ENCODE measurements around the gene SRMS. TPM values are rescaled to one million over a fixed set of nuclear protein-coding genes. Genes with fewer than 3 reads are reported as not detected.
"Not testable (repeated sequence)": the region's sequence is repeated elsewhere in the genome, so short reads cannot be mapped to it uniquely, and the experiment has no call there.

Gene SRMS
- total RNA-seq, 1 donor from 2014 or later = not detected

DNA sequence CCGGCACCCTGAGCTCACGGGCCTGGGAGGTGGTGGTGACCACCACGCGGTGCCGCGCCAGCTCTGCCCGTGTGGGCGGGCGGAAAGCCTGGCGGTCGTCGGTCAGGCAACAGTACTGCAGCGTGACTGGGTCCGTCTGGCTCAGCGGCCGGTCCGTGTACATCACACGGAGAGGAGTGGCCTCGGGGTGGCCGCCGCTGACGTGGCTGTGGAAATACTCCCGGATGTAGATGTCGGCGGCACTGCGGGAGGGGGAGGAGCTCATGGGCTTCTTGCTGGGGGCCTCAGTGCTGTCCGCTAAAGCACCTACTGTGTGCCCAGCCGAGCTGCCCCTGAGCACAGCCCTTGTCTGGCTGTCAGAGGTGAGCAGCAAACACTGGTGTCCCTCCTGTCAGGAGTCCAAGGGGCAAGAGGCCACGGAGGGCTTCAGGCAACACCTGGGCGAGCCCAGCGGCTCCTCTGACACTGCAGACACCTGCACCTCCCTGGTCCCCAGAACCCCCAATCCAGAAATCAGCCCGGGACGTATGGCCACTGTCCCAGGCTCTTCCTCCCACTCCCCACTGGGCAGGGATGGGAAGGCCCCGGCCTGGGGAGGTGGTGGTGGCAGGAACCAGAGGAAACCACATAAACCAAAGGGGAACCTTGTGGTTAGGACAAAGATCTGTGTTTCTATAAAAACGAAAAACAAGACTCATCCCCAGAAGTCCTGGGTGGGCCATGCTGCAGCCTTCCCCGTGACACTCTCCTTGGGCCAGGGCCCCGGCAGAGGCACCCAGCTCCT is 20.0 kb upstream of the SRMS start:
- no peak for DNase-seq (ENCODE audit: extremely low read depth, low read depth, low spot score)

DNA sequence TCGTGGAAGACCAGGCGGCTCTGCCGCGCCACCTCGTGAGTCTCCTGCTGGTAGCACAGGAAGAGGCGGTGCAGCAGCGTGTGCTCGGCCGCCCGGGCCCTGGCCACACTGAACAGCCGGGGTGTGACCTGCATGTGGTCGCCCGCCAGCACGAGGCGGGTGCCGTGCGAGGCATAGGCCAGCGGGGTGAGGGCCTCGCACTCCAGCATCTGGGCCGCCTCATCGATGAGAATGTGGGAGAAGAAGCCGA is 19.5 kb upstream of the SRMS start:
- no peak for DNase-seq (ENCODE audit: extremely low read depth, low read depth, low spot score)

DNA sequence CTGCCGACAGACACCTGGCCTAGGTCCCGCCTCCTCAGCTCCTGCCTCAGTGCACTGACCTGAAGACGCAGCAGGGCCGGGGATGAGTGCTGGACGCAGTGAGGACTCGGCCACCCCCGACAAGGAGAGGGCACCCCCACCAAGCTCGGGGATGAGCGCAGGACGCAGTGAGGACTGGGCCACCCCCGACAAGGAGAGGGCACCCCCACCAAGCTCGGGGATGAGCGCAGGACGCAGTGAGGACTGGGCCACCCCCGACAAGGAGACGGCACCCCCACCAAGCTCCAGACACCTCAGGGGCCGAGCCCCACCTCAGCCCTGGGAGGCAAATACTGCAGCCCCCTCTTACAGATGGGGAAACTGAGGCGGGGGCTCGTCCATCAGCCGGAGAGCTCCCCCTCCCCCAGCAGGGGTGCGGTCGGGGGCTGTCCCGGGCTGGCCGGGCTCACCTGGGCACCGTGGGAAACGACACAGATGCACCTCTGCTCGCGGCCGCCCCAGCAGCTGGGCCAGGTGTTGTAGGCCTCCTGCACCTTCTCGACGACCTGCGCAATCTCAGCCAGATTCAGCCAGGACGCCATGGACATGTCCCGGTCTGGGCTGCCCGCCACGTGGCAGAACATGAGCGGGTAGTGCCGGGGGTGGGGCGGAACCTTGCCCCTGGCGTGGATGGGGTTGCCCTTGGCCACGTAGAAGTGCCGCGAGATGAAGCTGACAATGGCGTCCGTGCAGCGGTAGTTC is 19.0 kb upstream of the SRMS start:
- DNase-seq (ENCODE audit: extremely low read depth, low read depth, low spot score) = no peak

DNA sequence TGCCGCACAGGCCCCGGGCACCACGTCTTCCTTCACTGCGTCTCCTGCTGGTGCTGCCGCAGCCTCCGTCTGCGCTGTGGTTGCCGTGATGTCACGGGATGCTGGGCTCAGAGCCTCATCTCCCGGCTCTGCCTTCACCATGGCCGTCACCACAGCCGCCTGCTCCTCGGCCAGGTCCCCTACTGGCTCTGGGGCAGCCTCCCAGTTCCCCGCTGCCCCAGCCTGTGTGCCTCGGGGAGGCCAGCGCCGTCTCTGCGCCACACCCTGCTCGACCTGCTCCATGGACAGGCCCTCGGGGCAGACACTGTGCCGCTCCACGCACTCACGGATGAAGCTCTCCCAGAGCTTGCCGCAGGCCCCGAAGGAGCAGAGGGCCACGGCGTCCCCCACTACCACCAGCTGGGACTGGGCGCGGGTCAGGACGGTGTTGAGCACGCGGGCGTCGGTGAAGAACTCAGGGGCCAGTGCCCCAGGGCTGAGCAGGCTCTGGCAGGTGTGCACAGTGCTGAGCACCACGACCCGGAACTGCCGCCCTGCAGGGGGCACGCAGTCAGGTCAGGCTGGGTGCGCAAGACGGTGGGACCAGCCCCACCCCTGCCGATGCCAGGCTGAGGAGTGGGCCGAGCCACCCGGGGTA is 18.3 kb upstream of the SRMS start:
- DNase-seq (ENCODE audit: extremely low read depth, low read depth, low spot score) = no peak

DNA sequence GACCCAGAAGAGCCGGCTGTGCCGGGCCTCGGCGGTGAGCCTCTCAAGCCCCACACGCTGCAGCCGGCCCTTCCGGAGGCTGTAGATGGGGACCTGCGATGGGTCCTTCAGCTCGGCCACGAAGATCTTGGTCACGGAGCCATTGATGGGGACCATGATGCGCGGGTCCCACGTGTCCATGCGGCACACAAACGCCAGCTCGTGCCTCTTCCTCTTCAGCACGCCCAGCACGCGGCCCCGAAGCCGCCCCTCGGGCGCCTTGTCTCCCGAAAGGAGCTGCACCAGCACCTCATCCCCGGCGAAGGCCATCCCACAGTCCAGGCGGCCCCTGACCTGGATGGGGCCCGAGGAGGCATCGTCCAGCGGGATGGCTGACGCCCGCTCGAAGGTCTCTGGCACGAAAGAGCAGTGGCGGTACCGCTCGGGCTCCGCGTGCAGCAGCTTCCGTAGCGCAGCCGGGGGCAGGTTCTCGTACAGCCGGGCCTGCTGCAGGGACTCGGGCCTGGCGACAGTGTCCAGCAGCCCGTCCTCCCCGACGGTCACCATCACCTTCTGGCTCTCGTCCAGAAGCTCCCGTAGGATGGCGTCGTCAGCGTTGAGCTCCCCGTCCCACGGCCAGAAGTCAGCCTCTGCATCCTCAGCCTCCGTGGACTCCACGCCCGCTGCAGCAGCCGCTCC is 17.6 kb upstream of the SRMS start:
- no peak for DNase-seq (ENCODE audit: extremely low read depth, low read depth, low spot score)

DNA sequence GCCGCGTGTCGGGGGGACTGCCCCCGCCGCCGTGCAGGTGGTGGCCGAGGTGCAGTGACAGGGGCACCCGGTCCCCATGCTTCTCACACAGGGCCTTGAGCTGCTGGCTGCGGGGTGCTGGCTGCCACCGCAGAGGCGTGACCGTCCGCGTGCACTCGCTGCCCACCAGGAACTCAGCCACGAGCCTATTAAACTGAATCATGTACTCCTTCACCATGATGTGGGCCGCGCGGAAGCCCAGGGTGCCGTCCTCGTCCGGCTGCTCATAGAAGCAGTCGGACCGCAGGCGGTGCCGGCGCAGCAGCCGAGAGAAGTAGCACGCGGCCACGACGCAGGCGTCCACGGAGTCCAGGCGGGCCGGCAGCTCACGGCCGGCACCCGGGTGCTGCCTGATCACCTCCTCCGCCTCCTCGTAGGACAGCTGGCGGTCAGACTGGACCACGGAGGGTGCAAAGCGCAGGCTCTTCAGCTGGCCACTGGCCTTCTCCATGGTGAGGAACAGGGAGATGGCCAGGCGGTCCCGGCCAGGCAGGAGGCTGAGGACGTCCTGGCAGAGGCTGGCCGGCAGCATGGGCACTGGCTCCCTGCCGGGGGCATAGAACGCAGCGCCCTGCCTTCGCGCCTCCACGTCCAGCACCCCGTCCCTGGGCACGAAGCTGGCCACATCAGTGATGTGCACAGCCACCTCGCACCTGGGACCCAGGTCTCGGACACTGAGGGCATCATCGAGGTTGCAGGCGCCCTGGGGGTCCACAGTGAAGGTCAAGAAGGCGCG is 16.7 kb upstream of the SRMS start:
- DNase-seq (ENCODE audit: extremely low read depth, low read depth, low spot score) = no peak

DNA sequence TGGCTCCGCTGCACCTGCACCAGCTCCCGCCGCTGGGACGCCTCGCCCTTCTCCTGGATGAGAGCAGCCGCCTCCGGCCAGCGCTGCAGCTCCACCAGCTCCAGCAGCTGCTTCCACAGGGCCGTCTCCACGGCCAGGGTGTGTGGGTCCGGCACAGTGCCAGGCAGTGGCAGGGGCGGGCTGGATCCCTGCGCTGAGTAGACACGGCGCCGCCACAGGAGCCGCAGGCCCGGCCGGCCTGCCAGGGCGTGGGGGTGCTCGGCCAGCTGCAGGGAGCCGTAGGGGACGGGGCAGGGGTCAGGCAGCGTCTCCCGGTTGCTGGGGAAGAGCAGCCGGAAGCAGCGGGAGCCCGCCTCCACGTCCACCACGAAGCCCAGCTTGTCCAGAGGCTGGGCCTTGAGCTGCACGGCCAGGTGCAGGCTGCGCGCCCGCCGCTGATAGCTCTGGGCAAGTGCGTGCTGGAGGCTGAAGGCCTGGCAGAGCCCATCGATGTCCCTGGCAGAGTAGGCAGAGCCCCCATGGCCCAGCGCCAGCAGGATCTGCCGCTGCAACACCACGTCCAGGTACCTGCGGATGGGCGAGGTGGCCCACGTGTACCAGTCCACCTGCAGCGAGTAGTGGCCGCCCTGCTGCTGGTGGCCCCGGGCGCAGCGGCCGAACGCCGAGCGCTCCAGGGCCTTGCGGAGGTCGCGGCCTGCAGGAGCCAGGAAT is 15.8 kb upstream of the SRMS start:
- DNase-seq (ENCODE audit: extremely low read depth, low read depth, low spot score) = no peak

DNA sequence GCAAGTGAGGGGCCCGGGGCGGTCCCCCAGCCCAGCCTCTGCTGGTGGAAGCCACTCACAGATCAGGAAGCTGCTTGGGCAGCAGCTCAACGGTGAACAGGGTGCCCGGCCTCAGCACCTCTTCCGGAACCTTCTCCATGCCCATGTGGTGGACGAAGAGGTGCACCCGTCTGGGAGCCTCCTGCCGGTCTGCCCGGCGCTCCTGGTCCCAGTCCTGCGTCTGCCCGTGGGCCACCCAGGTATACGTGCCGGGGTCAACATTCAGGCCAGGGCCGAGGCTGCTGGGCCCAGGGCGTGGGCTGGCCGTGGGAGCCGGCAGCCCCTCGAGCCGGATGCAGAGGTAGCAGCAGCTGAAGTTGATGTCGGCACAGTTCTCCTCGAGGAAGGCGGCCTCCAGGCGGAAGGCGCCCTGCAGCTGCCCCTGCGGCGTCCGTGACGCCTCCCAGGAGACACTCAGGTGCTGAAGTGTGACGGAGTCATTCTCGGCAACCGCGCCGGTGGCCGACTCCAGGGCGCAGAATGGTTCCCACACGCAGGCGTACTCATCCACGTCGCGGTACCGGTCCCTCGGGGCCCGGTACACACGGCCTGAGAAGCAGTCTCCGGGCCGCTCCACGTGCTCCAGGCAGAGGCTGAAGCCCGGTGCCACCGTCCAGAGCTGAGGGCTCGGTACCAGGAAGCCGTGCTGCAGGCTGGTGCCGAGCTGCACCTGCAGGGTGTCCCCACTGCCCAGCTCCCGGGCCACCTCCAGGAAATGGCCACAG is 15.1 kb upstream of the SRMS start:
- DNase-seq (ENCODE audit: extremely low read depth, low read depth, low spot score) = no peak

DNA sequence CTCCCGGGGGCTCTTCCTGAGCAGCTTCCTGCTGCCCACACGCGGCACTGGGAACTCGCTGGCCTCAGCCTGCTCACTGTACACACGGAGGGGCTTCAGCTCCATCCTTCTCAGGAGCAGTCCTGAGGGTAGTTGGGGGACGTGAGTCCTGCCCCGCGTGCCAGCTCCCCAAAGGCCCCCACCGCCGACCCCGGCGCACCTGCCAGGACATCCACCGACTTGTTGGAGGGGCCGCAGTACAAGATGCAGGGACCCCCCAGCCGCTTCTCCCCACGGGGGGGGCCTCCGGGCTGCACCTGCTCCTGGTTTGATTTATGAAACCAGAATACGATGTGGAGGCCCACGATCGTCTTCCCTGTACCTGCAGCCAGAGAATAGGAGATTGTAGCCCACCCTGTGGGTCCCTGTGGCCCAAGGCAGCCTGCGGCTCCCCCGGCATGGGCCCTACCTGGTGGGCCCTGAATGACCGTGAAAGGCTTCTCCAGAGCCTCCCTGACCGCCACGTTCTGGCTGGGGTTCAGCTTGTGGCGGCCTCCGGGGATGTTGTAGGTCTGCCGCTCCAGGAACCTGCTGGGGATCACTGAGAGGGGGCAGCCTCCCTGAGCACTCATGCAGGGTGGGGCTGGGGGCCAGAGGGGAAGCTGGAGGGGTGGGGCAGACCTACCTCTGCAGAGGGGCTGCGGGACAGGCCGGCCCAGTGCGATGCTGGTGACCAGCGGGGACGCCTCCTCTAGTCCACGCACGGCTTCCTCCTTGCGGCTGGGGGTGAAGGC is 14.3 kb upstream of the SRMS start:
- DNase-seq (ENCODE audit: extremely low read depth, low read depth, low spot score) = no peak

DNA sequence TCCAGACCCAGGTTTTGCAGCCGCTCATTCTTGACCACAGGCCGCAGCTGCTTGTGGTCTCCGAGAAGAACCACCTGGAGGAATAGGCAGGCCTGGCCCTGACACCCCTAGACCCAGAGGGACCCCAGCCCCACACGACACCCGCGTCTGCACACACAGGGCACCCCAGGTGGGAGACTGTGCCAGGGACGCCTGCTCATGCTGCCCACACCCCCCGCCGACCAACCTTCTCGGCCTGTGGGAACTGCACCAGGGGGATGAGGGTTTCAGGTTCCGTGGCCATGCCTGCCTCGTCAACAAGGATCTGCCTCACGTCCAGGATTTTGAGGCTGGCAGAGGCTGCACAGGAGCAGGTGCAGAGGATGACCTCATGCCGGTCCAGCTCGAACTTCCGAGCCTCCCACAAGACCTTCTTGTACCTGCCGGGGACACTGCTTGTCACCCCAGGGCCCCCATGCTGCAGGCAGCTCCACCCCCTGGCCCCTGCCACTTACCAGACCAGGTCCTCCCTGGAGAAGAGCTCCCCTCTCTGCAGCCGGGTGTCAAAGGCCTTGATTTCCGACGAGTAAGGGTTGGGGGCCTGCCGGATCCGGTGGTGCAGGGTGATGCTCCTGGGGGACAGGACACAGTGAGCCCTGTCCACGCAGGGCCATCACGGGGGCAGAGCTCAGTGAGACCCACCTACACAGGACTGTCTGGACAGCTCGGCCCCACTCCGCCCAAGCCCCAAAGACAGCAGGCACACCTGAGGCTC is 13.5 kb upstream of the SRMS start:
- no peak for DNase-seq (ENCODE audit: extremely low read depth, low read depth, low spot score)

DNA sequence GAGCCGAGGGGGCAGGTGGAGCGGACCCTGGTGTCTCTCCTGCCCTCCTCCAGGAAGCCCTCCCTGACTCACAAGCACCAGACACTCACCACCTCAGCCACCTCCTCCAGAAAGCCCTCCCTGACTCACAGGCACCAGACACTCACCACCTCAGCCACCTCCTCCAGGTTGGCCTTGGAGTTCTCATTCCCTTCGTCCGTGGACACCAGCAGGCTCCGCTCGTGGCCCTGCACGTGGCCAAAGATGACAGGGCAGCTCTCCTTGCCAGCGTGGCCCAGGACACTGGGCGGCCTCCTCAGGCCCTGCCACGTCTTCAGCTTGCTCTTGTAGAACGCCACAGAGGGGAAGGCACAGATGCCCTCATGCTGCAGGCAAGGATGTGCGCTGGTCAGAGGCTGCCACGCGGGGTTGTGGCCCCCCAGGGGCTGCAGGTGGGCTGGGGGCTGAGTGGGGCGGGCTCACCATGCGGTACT is 12.8 kb upstream of the SRMS start:
- no peak for DNase-seq (ENCODE audit: extremely low read depth, low read depth, low spot score)

DNA sequence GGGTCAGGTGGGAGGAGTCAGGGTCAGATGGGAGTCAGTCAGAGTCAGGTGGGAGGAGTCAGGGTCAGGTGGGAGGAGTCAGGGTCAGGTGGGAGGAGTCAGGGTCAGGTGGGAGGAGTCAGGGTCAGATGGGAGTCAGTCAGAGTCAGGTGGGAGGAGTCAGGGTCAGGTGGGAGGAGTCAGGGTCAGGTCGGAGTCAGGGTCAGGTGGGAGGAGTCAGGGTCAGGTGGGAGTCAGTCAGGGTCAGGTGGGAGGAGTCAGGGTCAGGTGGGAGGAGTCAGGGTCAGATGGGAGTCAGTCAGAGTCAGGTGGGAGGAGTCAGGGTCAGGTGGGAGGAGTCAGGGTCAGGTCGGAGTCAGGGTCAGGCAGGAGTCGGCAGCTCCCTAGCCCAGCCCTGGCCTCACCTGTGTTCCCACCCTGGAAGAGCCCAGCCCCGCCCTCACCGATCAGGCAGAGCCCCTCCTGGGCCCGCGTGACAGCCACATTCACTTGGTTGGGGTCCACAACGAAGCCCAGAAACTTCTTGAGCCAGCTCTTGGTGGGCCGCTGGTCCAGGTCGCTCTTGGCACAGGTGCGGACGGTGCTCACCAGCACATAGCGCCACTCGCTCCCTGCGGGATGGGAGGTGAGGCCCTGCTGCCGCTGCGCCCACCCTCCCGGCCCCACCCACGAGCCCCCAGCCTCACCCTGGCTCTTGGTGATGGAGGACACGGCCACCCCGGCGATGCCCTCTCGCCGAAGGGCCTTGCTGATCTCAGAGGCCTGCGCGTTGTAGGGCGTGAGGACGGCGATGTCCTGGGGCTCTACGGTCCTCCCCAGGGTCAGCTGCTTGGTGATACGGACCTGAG is 12.2 kb upstream of the SRMS start:
- not testable (repeated sequence) for DNase-seq (ENCODE audit: extremely low read depth, low read depth, low spot score)

DNA sequence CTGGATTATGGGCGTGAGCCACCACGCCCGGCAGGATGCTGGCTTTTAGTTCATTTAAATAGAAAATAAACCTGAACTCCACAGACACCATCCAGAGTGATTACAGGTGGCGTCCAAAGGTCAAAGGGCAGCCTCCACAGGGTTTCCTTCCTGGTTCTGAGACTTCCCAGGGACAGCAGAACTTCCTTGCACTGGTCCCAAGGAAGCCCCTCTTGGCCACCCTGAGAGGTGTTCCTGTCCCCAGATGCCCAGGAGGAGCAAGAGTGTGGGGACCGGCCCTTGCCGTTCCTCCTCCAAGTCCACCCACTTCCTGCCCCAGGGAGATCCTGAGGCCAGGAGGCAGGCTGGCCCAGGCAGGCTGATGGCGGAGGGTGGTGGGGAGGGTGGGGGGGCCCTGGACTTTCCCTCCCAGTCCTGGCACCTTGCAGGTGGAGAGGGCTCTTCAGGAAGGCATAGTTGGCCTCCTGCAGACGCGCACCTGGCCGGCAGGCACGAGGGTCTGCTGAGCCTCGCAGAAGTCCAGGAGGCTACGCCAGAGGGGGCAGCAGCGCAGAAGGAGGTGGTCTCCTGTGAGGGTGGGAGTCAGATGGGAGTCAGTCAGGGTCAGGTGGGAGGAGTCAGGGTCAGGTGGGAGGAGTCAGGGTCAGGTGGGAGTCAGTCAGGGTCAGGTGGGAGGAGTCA is 11.4 kb upstream of the SRMS start:
- DNase-seq (ENCODE audit: extremely low read depth, low read depth, low spot score) = no peak

DNA sequence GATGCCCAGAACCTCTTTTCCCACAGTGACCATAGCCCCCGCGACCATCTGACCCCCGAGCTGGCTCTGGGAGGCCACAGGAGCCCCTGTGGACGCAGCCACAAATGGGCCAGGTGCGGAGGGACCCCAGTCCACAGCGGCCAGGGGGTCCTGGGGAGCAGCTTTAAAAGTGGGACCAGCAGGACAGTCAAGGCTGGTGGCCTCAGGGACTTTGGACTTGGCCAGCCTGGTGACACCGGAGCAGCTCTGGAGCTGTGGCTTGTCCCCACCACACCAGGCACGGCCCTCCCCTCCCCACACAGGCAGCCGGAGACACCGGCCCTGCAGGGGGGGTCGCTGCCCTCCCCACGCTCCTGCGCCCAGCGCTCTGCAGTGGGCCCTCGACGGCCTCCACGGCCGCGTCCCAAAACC is 9.9 kb upstream of the SRMS start:
- DNase-seq (ENCODE audit: extremely low read depth, low read depth, low spot score) = no peak

DNA sequence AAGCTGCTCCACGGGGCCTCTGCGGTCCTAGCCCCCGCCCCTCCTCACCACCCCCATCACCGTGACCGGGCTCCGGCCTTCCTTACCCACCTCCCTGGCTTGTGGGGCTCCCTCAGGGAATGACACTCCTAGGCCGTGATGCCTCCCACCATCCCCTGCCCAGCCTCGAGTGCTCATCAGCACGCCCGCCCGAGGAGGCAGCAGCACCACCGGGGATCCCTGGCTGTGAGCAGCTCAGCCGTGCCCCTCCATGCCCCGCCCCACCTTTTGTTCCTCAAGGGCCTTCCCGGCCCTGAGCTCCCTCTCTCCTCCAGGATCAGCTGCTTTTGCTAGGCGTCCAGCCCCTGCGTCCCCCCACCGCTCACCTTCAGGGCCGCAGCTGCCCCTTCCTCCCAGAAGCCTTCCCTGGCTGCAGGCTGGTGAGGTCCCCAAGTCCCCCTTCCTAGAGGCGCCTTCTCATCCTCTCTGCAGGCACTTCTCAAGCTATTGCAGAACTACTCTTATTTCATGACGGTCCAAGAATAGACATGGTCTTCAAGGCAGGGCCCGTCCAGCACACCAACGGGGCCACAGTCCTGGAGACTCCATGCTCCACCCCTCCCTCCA is 9.4 kb upstream of the SRMS start:
- DNase-seq (ENCODE audit: extremely low read depth, low read depth, low spot score) = no peak

Data from glomerular endothelial cell (primary cell).